Activated CD4-positive, alpha-beta T cell treated with anti-CD3 and anti-CD28 coated beads, Interleukin-2, amount 10 ng/mL, durations not matched to agents 7 days and 5 days (primary cell): ENCODE data around the gene COL19A1. TPM values are rescaled to one million over a fixed set of nuclear protein-coding genes. Genes with fewer than 3 reads are reported as not detected.
"Not testable (repeated sequence)": the region's sequence is repeated elsewhere in the genome, so short reads cannot be mapped to it uniquely, and the experiment has no call there.

ENCODE experiments used
- CTCF ChIA-PET: fragments of 350-600 bp; sonication (Branson Sonifier 250); formaldehyde crosslinking; loops from one replicate; lab custom pipeline; 2021; ENCODE audit warnings: antibody characterized with exemption; lab: Charles Lee
- POLR2A ChIA-PET: fragments of 350-600 bp; sonication (Branson Sonifier 250); formaldehyde crosslinking; loops from one replicate; lab custom pipeline; 2021; ENCODE audit warnings: antibody characterized with exemption; lab: Charles Lee
- DNase-seq: peaks from one replicate; pipeline ENCODE4 v3.0.0-alpha.2; 2020
- H3K27ac Mint-ChIP-seq: one replicate; pipeline ENCODE4 v1.8.0; 2021; ENCODE audit warnings: mild to moderate bottlenecking, moderate library complexity, mixed read lengths
- H3K27me3 Mint-ChIP-seq: one replicate; pipeline ENCODE4 v1.8.0; 2021; ENCODE audit warnings: mixed read lengths
- H3K36me3 Mint-ChIP-seq: one replicate; pipeline ENCODE4 v1.8.0; 2021; ENCODE audit warnings: low read depth, mixed read lengths
- H3K4me1 Mint-ChIP-seq: one replicate; pipeline ENCODE4 v1.8.0; 2021; ENCODE audit warnings: mixed read lengths
- H3K4me3 Mint-ChIP-seq: one replicate; pipeline ENCODE4 v1.8.0; 2021; ENCODE audit warnings: mild to moderate bottlenecking, moderate library complexity, mixed read lengths
- H3K9me3 Mint-ChIP-seq: one replicate; pipeline ENCODE4 v1.8.0; 2021; ENCODE audit warnings: mixed read lengths
- total RNA-seq, 2 experiments: library from RNA; stranded (reverse); gene quantifications; one replicate each; pipeline ENCODE4 v1.2.3, GENCODE V29; 2021

Gene COL19A1
- total RNA-seq, 2 experiments from 2014 or later, result not detected

- H3K36me3 Mint-ChIP-seq, result no peaks in the 10 kb centered on the region
- H3K27me3 Mint-ChIP-seq, result no peaks in the 10 kb centered on the region
- POLR2A ChIA-PET, result no interaction called here
- CTCF ChIA-PET, result no interaction called here
- no peak overlapping the region for H3K4me3 Mint-ChIP-seq
- no peak for DNase-seq
- H3K4me1 Mint-ChIP-seq, result no peaks in the 10 kb centered on the region
- H3K27ac Mint-ChIP-seq, result no peak overlapping the region
- H3K9me3 Mint-ChIP-seq, result no peaks in the 10 kb centered on the region
Measured at GRCh38 chr6:69918813-69919475, 52.6 kb downstream of the COL19A1 start.

GRCh38 chr6:69921066-69921465 is 54.7 kb downstream of the COL19A1 start:
- H3K4me3 Mint-ChIP-seq, POLR2A ChIA-PET, CTCF ChIA-PET, H3K4me1 Mint-ChIP-seq, H3K27me3 Mint-ChIP-seq, H3K36me3 Mint-ChIP-seq, H3K9me3 Mint-ChIP-seq, DNase-seq, H3K27ac Mint-ChIP-seq: not testable (repeated sequence)

DNA sequence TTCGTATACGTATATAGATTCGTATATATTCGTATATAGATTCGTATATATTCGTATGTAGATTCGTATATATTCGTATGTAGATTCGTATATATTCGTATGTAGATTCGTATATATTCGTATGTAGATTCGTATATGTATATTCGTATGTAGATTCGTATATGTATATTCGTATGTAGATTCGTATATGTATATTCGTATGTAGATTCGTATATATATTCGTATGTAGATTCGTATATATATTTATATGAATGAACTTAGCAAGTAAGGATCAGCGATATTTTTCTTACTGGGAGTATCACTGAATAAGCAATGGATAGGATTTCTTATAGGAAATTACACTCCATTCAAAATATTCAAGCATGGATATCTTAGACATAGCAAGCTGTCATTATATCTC is 55.3 kb downstream of the COL19A1 start:
- not testable (repeated sequence) for H3K4me1 Mint-ChIP-seq
- CTCF ChIA-PET, result interaction anchor here (0.7 kb wide), 1 partner anchor 129 kb away, joined by 4 read pairs; no protein-coding TSS in a partner anchor

GRCh38 chr6:69926745-69927144 is 60.4 kb downstream of the COL19A1 start:
- Mint-ChIP-seq H3K4me1 (no peaks in the 10 kb centered on the region), H3K4me3 (no peak overlapping the region), H3K9me3 (peaks cover 7% of the 10 kb centered on the region), H3K36me3 (no peaks in the 10 kb centered on the region), H3K27ac (no peak overlapping the region), H3K27me3 (peaks cover 2% of the 10 kb centered on the region)
- no peak for DNase-seq
- ChIA-PET CTCF (no interaction called here), POLR2A (no interaction called here)

More for the DNA sequence above, 55.3 kb downstream of the COL19A1 start:
- H3K36me3 Mint-ChIP-seq, H3K27me3 Mint-ChIP-seq, H3K4me3 Mint-ChIP-seq, DNase-seq, H3K27ac Mint-ChIP-seq, H3K9me3 Mint-ChIP-seq, POLR2A ChIA-PET: not testable (repeated sequence)

DNA sequence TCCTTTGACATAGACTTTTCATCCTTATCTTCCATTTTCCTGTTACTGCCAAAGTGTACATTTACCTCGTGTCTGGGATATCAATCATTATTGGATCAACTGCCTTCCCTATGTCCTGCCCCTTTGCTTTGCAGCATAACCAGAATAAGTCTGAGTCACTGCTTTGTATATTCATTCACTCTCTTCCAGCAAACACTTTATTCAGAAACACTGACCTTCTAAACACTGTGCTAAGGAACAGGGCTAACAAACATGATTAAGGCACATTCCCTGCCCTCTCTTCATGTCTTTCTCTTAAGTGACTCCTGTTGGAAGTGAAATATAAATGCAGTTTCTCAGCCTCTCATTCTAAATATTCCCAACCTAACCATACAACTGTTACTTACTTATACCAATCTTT is 66.9 kb downstream of the COL19A1 start:
- Mint-ChIP-seq H3K9me3 (no peaks in the 10 kb centered on the region), H3K4me3 (no peak overlapping the region), H3K36me3 (no peaks in the 10 kb centered on the region), H3K27ac (no peak overlapping the region), H3K4me1 (no peaks in the 10 kb centered on the region), H3K27me3 (peaks cover 10% of the 10 kb centered on the region)
- POLR2A ChIA-PET, result no interaction called here
- CTCF ChIA-PET, result no interaction called here
- DNase-seq, result no peak

DNA sequence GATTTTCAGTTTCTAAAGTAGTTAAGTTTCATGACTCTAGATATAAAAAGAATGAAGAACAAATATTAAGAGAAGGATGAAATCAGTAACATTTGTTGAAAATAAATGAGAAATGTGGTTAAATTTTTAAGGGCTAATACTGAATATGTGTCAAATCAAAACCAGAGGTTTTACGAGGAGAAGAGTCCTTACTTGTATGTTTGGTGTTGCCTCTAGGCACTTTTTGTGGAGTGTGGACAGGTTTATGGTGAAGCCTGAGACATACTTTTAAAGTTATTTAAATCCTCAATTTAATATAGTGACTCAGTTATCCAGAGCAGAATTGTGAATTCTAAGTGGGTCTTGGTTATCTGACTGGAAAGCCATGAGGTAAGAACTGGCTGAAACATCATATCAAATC is 68.7 kb downstream of the COL19A1 start:
- no peak for DNase-seq
- Mint-ChIP-seq H3K27ac (no peak overlapping the region), H3K9me3 (no peaks in the 10 kb centered on the region), H3K4me1 (no peaks in the 10 kb centered on the region), H3K36me3 (no peaks in the 10 kb centered on the region), H3K27me3 (peaks cover 8% of the 10 kb centered on the region), H3K4me3 (no peak overlapping the region)
- POLR2A ChIA-PET, result no interaction called here
- CTCF ChIA-PET, result no interaction called here

- DNase-seq, result no peak
- H3K27ac Mint-ChIP-seq, result no peak overlapping the region
- no peak overlapping the region for H3K4me3 Mint-ChIP-seq
- H3K4me1 Mint-ChIP-seq, result no peaks in the 10 kb centered on the region
- ChIA-PET CTCF (no interaction called here), POLR2A (no interaction called here)
- H3K27me3 Mint-ChIP-seq, result peaks cover 8% of the 10 kb centered on the region
- H3K36me3 Mint-ChIP-seq, result no peaks in the 10 kb centered on the region
- H3K9me3 Mint-ChIP-seq, result no peaks in the 10 kb centered on the region
Measured at GRCh38 chr6:69936674-69937363, 70.5 kb downstream of the COL19A1 start.

GRCh38 chr6:69937402-69938136 is 71.2 kb downstream of the COL19A1 start:
- Mint-ChIP-seq H3K27me3 (peaks cover 8% of the 10 kb centered on the region), H3K4me3 (no peak overlapping the region), H3K27ac (no peak overlapping the region), H3K4me1 (no peaks in the 10 kb centered on the region), H3K36me3 (no peaks in the 10 kb centered on the region), H3K9me3 (no peaks in the 10 kb centered on the region)
- CTCF ChIA-PET, result interaction anchor here (0.7 kb wide), 1 partner anchor 14 kb away, joined by 5 read pairs; no protein-coding TSS in a partner anchor
- DNase-seq, result no peak
- POLR2A ChIA-PET, result no interaction called here

GRCh38 chr6:69942485-69942884 is 76.1 kb downstream of the COL19A1 start:
- no peaks in the 10 kb centered on the region for H3K9me3 Mint-ChIP-seq
- POLR2A ChIA-PET, result no interaction called here
- H3K4me3 Mint-ChIP-seq, result no peak overlapping the region
- no peak overlapping the region for H3K27ac Mint-ChIP-seq
- CTCF ChIA-PET, result no interaction called here
- H3K27me3 Mint-ChIP-seq, result peaks cover 6% of the 10 kb centered on the region
- no peaks in the 10 kb centered on the region for H3K36me3 Mint-ChIP-seq
- H3K4me1 Mint-ChIP-seq, result no peaks in the 10 kb centered on the region
- DNase-seq, result no peak

DNA sequence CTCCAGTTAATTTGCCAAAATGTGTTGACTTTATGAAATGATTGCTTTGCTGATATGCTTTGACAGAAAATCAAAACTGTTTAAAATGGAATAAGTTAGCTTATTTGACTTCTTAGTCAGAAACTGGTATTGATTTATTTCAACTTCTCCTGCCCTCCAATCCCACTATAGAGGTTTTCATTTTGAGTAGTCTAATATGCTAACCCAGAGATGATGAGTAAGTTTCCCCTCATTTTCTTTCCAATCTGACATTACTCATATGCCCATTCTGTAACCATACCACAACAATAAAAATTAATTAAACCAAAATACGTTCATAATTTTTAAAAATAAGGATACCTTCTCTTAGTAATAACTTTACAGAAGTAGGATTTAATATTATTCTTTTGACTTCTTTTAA is 78.8 kb downstream of the COL19A1 start:
- CTCF ChIA-PET, result no interaction called here
- POLR2A ChIA-PET, result no interaction called here

DNA sequence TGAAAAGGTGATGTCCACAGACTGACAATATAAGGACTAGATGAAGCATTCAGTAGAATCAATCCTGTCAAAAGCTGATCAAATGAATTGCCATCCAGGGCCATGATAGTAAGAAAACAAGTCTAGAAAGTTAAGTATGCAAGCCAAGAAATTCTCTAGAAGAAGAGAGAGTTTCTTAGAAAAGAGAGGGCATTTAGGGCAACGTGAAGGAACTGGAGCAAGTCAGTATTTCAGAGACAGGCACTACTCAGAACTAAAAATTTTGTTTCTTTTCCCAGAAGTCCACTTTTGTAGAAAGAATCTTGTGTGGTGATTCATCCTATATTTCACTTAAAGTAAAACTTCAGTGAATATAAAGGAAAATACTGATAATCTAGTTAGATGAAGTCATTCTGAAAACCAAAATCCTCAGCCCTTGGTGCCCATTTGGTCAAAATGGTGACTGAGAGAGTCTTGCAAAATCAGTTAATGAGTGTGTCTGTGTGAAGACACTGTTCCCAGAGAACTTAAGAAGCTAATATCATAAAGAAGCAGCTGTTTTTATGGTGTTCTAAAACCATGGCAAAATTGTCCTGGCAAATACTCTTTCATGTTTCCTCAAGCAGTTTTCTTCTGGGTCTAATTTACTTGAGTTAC is 82.2 kb downstream of the COL19A1 start:
- POLR2A ChIA-PET, result no interaction called here
- H3K4me3 Mint-ChIP-seq, result no peak overlapping the region
- peaks cover 6% of the 10 kb centered on the region for H3K27me3 Mint-ChIP-seq
- DNase-seq, result no peak
- H3K27ac Mint-ChIP-seq, result no peak overlapping the region
- H3K36me3 Mint-ChIP-seq, result no peaks in the 10 kb centered on the region
- CTCF ChIA-PET, result no interaction called here
- no peaks in the 10 kb centered on the region for H3K9me3 Mint-ChIP-seq
- H3K4me1 Mint-ChIP-seq, result no peaks in the 10 kb centered on the region

More for the DNA sequence above, 78.8 kb downstream of the COL19A1 start:
- H3K9me3 Mint-ChIP-seq, result no peaks in the 10 kb centered on the region
- H3K36me3 Mint-ChIP-seq, result no peaks in the 10 kb centered on the region
- DNase-seq, result no peak
- peaks cover 4% of the 10 kb centered on the region for H3K27me3 Mint-ChIP-seq
- H3K4me3 Mint-ChIP-seq, result no peak overlapping the region
- H3K27ac Mint-ChIP-seq, result no peak overlapping the region
- H3K4me1 Mint-ChIP-seq, result no peaks in the 10 kb centered on the region

DNA sequence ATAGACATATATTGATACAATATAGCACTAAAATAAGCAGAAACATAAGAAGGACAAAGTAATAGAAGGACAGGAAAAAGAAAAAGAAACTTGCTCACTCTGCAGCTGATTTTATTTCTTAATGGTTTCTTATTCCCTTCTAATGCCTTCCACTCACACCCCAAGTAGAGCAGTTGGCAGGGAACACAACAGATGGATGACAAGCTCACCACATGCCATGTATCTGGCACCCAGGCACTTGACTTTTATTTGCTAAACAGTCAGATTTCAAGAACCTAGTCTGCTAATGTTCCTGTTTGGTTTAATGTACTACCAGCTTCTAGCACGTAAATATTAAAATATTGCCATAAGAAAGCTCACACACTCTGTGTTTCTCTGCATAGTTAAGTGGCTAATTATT is 87.1 kb downstream of the COL19A1 start:
- no peak overlapping the region for H3K27ac Mint-ChIP-seq
- H3K4me1 Mint-ChIP-seq, result no peaks in the 10 kb centered on the region
- DNase-seq, result no peak
- ChIA-PET CTCF (no interaction called here), POLR2A (no interaction called here)
- no peaks in the 10 kb centered on the region for H3K36me3 Mint-ChIP-seq
- H3K27me3 Mint-ChIP-seq, result peaks cover 9% of the 10 kb centered on the region
- no peak overlapping the region for H3K4me3 Mint-ChIP-seq
- H3K9me3 Mint-ChIP-seq, result no peaks in the 10 kb centered on the region

DNA sequence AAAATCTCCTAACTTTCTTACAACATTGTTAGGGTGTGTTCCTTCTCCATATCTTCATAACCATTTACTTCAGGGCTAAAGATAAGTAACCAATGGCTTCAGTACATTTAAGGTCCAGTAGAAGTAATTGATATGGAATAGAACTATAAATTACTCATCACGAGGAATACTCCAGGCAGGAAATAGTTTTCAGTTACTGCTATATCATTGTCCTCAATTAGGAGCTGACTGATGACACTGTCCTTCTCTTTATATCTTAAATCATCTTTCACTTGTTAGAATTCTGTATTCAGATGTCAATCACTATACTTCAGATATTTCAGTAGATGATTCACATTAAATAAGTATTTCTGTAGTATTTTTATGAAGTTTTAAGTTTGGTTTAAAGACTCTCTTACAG is 88.4 kb downstream of the COL19A1 start:
- Mint-ChIP-seq H3K4me3 (no peak overlapping the region), H3K27me3 (peaks cover 9% of the 10 kb centered on the region), H3K4me1 (no peaks in the 10 kb centered on the region), H3K9me3 (no peaks in the 10 kb centered on the region), H3K27ac (no peak overlapping the region), H3K36me3 (no peaks in the 10 kb centered on the region)
- DNase-seq, result no peak
- POLR2A ChIA-PET, result no interaction called here
- CTCF ChIA-PET, result no interaction called here
